HG03045 (cell line): ENCODE results near the gene APAF1.
"Not testable (repeated sequence)": the region's sequence is repeated elsewhere in the genome, so short reads cannot be mapped to it uniquely, and the experiment has no call there.

Experiments
- ATAC-seq: cut with Tn5 transposase; IDR thresholded peaks from one replicate; pipeline ENCODE4 v1.9.1; 2021; ENCODE audit warnings: mild to moderate bottlenecking, moderate library complexity; ENCODE audit not compliant: unreplicated experiment

APAF1 gene

GRCh38 chr12:98754095-98754494 lies 109.0 kb downstream of the APAF1 start:
- peak; percentile 99 for ATAC-seq

- not testable (repeated sequence) for ATAC-seq
Observed at GRCh38 chr12:98755855-98756254, 110.8 kb downstream of the APAF1 start.

- no peak for ATAC-seq
Observed at GRCh38 chr12:98757455-98757854, 112.4 kb downstream of the APAF1 start.

- no peak for ATAC-seq
Observed at GRCh38 chr12:98758331-98758730, 113.2 kb downstream of the APAF1 start.

GRCh38 chr12:98763656-98764055 lies 118.6 kb downstream of the APAF1 start:
- ATAC-seq, result no peak

- ATAC-seq, result no peak
Observed at GRCh38 chr12:98767248-98767647, 122.2 kb downstream of the APAF1 start.

GRCh38 chr12:98769068-98769467 lies 124.0 kb downstream of the APAF1 start:
- ATAC-seq, result no peak

- ATAC-seq, result no peak
Observed at GRCh38 chr12:98770230-98770629, 125.1 kb downstream of the APAF1 start.

GRCh38 chr12:98771811-98772752 lies 127.0 kb downstream of the APAF1 start:
- ATAC-seq, result no peak

- ATAC-seq, result no peak
Observed at GRCh38 chr12:98772818-98773217, 127.7 kb downstream of the APAF1 start.

GRCh38 chr12:98780261-98780660 lies 135.2 kb downstream of the APAF1 start:
- ATAC-seq, result no peak

GRCh38 chr12:98783420-98783819 lies 138.3 kb downstream of the APAF1 start:
- no peak for ATAC-seq
